ENCODE results near the gene NFIL3. TPM values are rescaled to one million over a fixed set of nuclear protein-coding genes. Genes with fewer than 3 reads are reported as not detected.

The NFIL3 gene
- total RNA-seq, 2 donors from 2014 or later = 24.6 to 57.8 TPM

GRCh38 chr9:91386765-91387164 is 36.9 kb downstream of the NFIL3 start:
- Histone ChIP-seq H3K9me3 (no peaks in the 10 kb centered on the region), H3K4me3 (no peak overlapping the region), H3K27ac (no peak overlapping the region), H3K36me3 (no peaks in the 10 kb centered on the region), H3K27me3 (replicated peaks; ENCODE audit: insufficient read depth) (no peaks in the 10 kb centered on the region), H3K4me1 (ENCODE audit: control insufficient read depth in 1 of 2, low read depth in 2 of 2) (no peaks in the 10 kb centered on the region)
- TF ChIP-seq, protein P1, sequence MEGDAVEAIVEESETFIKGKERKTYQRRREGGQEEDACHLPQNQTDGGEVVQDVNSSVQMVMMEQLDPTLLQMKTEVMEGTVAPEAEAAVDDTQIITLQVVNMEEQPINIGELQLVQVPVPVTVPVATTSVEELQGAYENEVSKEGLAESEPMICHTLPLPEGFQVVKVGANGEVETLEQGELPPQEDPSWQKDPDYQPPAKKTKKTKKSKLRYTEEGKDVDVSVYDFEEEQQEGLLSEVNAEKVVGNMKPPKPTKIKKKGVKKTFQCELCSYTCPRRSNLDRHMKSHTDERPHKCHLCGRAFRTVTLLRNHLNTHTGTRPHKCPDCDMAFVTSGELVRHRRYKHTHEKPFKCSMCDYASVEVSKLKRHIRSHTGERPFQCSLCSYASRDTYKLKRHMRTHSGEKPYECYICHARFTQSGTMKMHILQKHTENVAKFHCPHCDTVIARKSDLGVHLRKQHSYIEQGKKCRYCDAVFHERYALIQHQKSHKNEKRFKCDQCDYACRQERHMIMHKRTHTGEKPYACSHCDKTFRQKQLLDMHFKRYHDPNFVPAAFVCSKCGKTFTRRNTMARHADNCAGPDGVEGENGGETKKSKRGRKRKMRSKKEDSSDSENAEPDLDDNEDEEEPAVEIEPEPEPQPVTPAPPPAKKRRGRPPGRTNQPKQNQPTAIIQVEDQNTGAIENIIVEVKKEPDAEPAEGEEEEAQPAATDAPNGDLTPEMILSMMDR (IDR thresholded peaks at IDR 0.05) = no peak
- ATAC-seq (ENCODE audit: insufficient number of reproducible peaks, low FRiP score, low read depth) = no peak
- no peak for DNase-seq (ENCODE audit: low spot score)

DNA sequence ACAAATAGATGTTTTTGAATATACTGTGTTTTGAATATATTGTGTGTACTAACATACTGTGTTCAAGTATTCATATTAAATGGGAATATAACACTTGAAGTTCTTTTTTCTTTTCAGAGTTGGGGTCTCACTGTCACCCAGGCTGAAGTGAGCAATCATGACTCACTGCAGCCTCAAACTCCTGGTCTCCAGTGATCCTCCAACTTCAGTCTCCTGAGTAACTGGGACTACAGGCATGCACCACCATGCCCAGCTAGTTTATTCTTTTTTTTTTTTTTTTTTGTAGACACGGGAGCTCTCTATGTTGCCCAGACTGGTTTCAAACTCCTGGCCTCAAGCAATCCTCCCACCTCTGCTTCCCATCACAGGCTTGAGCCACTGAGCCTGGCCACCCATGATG is 38.7 kb downstream of the NFIL3 start:
- Histone ChIP-seq H3K27ac (no peak overlapping the region), H3K36me3 (no peaks in the 10 kb centered on the region), H3K9me3 (no peaks in the 10 kb centered on the region), H3K4me3 (no peak overlapping the region), H3K4me1 (ENCODE audit: control insufficient read depth in 1 of 2, low read depth in 2 of 2) (no peaks in the 10 kb centered on the region), H3K27me3 (replicated peaks; ENCODE audit: insufficient read depth) (no peaks in the 10 kb centered on the region)
- TF ChIP-seq, protein P1 (IDR thresholded peaks at IDR 0.05) = no peak
- DNase-seq (ENCODE audit: low spot score) = no peak
- no peak for ATAC-seq (ENCODE audit: insufficient number of reproducible peaks, low FRiP score, low read depth)

DNA sequence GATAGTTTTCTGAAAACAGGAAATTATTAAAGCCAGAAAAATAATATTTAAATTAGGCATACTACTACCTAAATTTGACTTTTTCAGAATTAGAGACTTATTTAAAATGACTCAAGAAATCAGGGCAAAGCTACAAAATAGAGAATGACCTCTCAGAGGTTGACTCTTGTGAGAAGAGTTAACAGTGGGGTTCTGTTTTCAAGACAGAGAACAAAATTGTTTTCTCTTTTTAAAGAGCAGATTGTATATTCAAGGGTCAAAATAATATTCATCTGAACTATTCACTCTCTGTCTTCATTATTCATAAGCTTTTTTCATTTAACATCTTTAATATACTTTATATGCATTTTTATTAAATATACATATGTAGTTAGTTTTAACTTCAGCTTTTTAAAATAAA is 40.1 kb downstream of the NFIL3 start:
- no peak overlapping the region for H3K27ac ChIP-seq
- no peaks in the 10 kb centered on the region for H3K9me3 ChIP-seq
- no peaks in the 10 kb centered on the region for H3K36me3 ChIP-seq
- no peaks in the 10 kb centered on the region for H3K27me3 ChIP-seq (replicated peaks; ENCODE audit: insufficient read depth)
- no peak overlapping the region for H3K4me3 ChIP-seq
- DNase-seq (ENCODE audit: low spot score) (no peak), ATAC-seq (ENCODE audit: insufficient number of reproducible peaks, low FRiP score, low read depth) (no peak)
- TF ChIP-seq, protein P1 (IDR thresholded peaks at IDR 0.05) = no peak
- no peaks in the 10 kb centered on the region for H3K4me1 ChIP-seq (ENCODE audit: control insufficient read depth in 1 of 2, low read depth in 2 of 2)

DNA sequence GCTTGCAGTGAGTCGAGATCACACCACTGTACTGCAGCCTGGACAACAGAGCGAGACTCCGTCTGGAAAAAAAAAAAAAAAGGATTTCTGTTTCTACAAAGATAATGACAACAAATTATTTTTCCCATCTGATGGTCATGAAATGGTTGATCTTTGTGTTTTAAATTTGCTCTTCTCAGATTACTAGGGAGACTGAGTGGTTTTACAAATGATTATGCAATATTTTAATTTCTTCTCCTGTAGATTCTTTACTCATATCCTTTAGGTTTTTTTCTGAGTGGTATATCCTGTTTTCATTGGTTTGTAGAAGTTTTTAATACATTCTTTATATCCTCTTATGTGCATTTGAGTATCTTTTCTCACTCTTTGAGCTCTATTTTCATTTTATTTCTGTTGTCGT is 41.3 kb downstream of the NFIL3 start:
- TF ChIP-seq, protein P1 (IDR thresholded peaks at IDR 0.05) = no peak
- ATAC-seq (ENCODE audit: insufficient number of reproducible peaks, low FRiP score, low read depth) (no peak), DNase-seq (ENCODE audit: low spot score) (no peak)
- Histone ChIP-seq H3K4me1 (ENCODE audit: control insufficient read depth in 1 of 2, low read depth in 2 of 2) (no peaks in the 10 kb centered on the region), H3K9me3 (no peaks in the 10 kb centered on the region), H3K27me3 (replicated peaks; ENCODE audit: insufficient read depth) (no peaks in the 10 kb centered on the region), H3K4me3 (no peak overlapping the region), H3K27ac (no peak overlapping the region), H3K36me3 (no peaks in the 10 kb centered on the region)

DNA sequence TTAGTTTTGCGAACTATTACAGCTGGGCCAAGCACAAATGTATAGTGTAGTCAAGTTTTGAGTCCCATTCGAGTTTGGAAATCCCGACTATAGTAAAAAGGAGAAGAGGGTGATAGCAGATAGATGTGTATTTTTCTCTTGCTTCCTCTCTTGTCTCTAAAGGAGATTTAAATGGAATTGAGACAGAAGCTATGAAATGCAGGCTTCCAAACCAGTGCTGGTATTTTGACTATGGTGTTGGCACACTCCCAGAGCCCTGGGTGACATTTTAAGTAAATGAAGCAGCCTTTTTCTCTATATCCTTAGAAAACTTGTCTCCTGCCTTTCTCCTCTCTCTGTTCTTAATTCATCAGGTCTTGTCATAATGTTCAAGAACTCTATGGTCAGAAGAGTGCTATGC is 44.2 kb downstream of the NFIL3 start:
- H3K4me1 ChIP-seq (ENCODE audit: control insufficient read depth in 1 of 2, low read depth in 2 of 2) = no peaks in the 10 kb centered on the region
- no peak for ATAC-seq (ENCODE audit: insufficient number of reproducible peaks, low FRiP score, low read depth)

More for the DNA sequence above, 44.2 kb downstream of the NFIL3 start:
- Histone ChIP-seq H3K27ac (no peak overlapping the region), H3K36me3 (no peaks in the 10 kb centered on the region), H3K9me3 (no peaks in the 10 kb centered on the region), H3K4me3 (no peak overlapping the region), H3K27me3 (replicated peaks; ENCODE audit: insufficient read depth) (no peaks in the 10 kb centered on the region)
- DNase-seq (ENCODE audit: low spot score) = no peak
- TF ChIP-seq, protein P1 (IDR thresholded peaks at IDR 0.05) = no peak

Data from thoracic aorta (tissue), 2 donors.